ENCODE results near the gene PTGIR. TPM values are rescaled to one million over a fixed set of nuclear protein-coding genes. Genes with fewer than 3 reads are reported as not detected.

The PTGIR gene
- total and polyA plus RNA-seq, 2 of the 4 experiments (the other 2 are of a cell fraction) = 0.54 to 5.3 TPM

DNA sequence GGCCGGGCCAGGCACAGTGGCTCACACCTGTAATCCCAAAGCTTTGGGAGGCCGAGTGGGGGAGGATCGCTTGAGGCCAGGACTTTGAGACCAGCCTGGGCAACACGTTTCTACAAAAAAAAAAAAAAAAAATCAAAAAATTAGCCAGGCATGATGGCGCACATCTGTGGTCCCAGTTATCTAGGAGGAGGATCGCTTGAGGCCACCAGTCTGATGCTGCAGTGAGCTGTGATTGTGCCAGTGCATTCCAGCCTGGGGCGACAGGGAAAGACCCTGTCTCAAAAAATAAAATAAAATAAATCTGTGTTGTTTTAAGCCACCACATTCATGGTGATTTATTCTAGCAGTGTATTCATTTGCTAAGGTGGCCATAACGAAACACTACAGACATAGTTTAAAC, 40.2 kb upstream of the PTGIR start:
- Histone ChIP-seq H3K27ac (ENCODE audit: insufficient read depth, low read length) (no peak overlapping the region), H3K4me1 (ENCODE audit: control insufficient read depth, insufficient read depth, low read length) (peaks cover 2% of the 10 kb centered on the region), H2AFZ (replicated peaks; ENCODE audit: low read length, poor library complexity) (no peak overlapping the region), H3K27me3 (ENCODE audit: control insufficient read depth, insufficient read depth, low read length) (no peaks in the 10 kb centered on the region; the same call in 1 of the 2 replicates), H4K8ac (ENCODE audit: low read depth in 2 of 2, low read length in 2 of 2) (no peak overlapping the region), H2BK120ac (ENCODE audit: low read depth, low read length) (no peak overlapping the region), H2AK9ac (replicated peaks; ENCODE audit: low read depth, low read length, poor library complexity) (no peak overlapping the region), H3K9me1 (ENCODE audit: insufficient read depth, low read length) (no peaks in the 10 kb centered on the region), H4K91ac (ENCODE audit: insufficient read depth, low read depth, low read length) (no peak overlapping the region), H4K5ac (ENCODE audit: low read depth, low read length) (no peak overlapping the region), H2BK15ac (ENCODE audit: low read depth, low read length) (no peak overlapping the region), H2AK5ac (ENCODE audit: low read depth, low read length) (no peak overlapping the region), H2BK20ac (ENCODE audit: low read depth, low read length) (no peak overlapping the region), H3K4ac (ENCODE audit: low read depth, low read length) (no peak overlapping the region), H3K14ac (replicated peaks; ENCODE audit: low read depth, low read length) (no peak overlapping the region), H2BK5ac (ENCODE audit: low read depth, low read length, poor library complexity, severe bottlenecking) (no peak overlapping the region), H3K4me3 (ENCODE audit: insufficient read depth, low read depth, low read length) (no peak overlapping the region), H3K4me2 (ENCODE audit: low read depth, low read length) (no peak overlapping the region), H4K20me1 (ENCODE audit: insufficient read depth, low read length) (no peaks in the 10 kb centered on the region), H3K36me3 (ENCODE audit: control insufficient read depth, insufficient read depth, low read length) (no peaks in the 10 kb centered on the region), H3K56ac (ENCODE audit: extremely low read depth, insufficient read depth, low read length) (no peak overlapping the region), H3K9me3 (ENCODE audit: control insufficient read depth, insufficient read depth, low read length) (no peaks in the 10 kb centered on the region), H3K79me1 (ENCODE audit: low read depth in 1 of 2, low read length in 2 of 2) (peaks cover 0 to 3% of the 10 kb centered on the region in 2 experiments; a peak in 1 of 4 replicates), H3K18ac (ENCODE audit: low read depth, low read length) (no peak overlapping the region), H3K23ac (ENCODE audit: low read depth, low read length) (no peak overlapping the region), H3K9ac (ENCODE audit: low read depth, low read length) (no peak overlapping the region)
- TF ChIP-seq, protein P1, sequence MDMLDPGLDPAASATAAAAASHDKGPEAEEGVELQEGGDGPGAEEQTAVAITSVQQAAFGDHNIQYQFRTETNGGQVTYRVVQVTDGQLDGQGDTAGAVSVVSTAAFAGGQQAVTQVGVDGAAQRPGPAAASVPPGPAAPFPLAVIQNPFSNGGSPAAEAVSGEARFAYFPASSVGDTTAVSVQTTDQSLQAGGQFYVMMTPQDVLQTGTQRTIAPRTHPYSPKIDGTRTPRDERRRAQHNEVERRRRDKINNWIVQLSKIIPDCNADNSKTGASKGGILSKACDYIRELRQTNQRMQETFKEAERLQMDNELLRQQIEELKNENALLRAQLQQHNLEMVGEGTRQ (IDR thresholded peaks at IDR 0.05; ENCODE audit: low read depth, low read length) = no peak
- no peak for TF ChIP-seq RFX5 (IDR thresholded peaks at IDR 0.05; ENCODE audit: low read depth, low read length)
- no peak for TF ChIP-seq RAD21 (IDR thresholded peaks at IDR 0.05; ENCODE audit: low read length)
- TF ChIP-seq MAZ (IDR thresholded peaks at IDR 0.05; ENCODE audit: borderline replicate concordance, low read depth, low read length) = no peak
- no peak for TF ChIP-seq CEBPB (IDR thresholded peaks at IDR 0.05; ENCODE audit: low read depth, low read length)
- no peak for TF ChIP-seq CHD1 (IDR thresholded peaks at IDR 0.05; ENCODE audit: low read depth, low read length)
- TF ChIP-seq MXI1 (IDR thresholded peaks at IDR 0.05; ENCODE audit: borderline replicate concordance, low read depth, low read length) = no peak
- no peak for TF ChIP-seq MAFK (IDR thresholded peaks at IDR 0.05; ENCODE audit: low read depth, low read length)
- TF ChIP-seq ELK1 (IDR thresholded peaks at IDR 0.05; ENCODE audit: borderline replicate concordance, low read depth, low read length) = no peak
- TF ChIP-seq BHLHE40 (IDR thresholded peaks at IDR 0.05; ENCODE audit: low read depth, low read length) = no peak
- TF ChIP-seq POLR2A (IDR thresholded peaks at IDR 0.05; ENCODE audit: low read depth, low read length) = no peak
- TF ChIP-seq NFE2L2 (IDR thresholded peaks at IDR 0.05; ENCODE audit: low read depth, low read length) = no peak
- TF ChIP-seq SMC3 (IDR thresholded peaks at IDR 0.05; ENCODE audit: low read depth, low read length) = no peak
- TF ChIP-seq FOS (IDR thresholded peaks at IDR 0.05; ENCODE audit: low read depth, low read length) = no peak
- TF ChIP-seq CTCF (conservative IDR thresholded peaks at IDR 0.05; ENCODE audit: low read depth, low read length) = no peak
- no peak for TF ChIP-seq RCOR1 (IDR thresholded peaks at IDR 0.05; ENCODE audit: insufficient replicate concordance, low read length)
- WGBS, 2 experiments (ENCODE audit: extremely low coverage in 2 of 2, insufficient read length in 1 of 2) = 80% methylated on average over 1 of the region's 8 CpGs; no CpG with 5 or more reads in 1 of the 2 experiments
- intact Hi-C loops (cut with micrococcal nuclease) = no loop called here
- ChIA-PET POLR2A (ENCODE audit: unreplicated experiment) (no interaction called here), CTCF (no interaction called here)
- no peak for ATAC-seq (ENCODE audit: low read depth)
- in situ Hi-C loops (cut with MboI; ENCODE audit: low sequenced_read_pairs) = loop anchor here (10.0 kb wide), 1 partner anchor 130 kb away; no protein-coding TSS in a partner anchor
- dilution Hi-C loops (cut with HindIII; ENCODE audit: low sequenced_read_pairs, unreplicated experiment) = no loop called here
- DNase-seq = no peak
- no TSS peak for BruUV-seq (replicated peaks)
